SK-N-SH treated with all-trans-retinoic acid at 6 μM for 48 hours (cell line): ENCODE data around the gene SEC11A.

Experiments used
- ARNTL ChIP-seq: fragments of 450-650 bp; formaldehyde crosslinking; IDR thresholded peaks from 2 replicates; pipeline ENCODE4 v1.5.0; 2020; ENCODE audit warnings: low read depth, mild to moderate bottlenecking, moderate library complexity, borderline replicate concordance
- CSDC2 ChIP-seq: fragments of 250-450 bp; sonication (Bioruptor Pico); IDR thresholded peaks from 2 replicates; pipeline ENCODE4 v1.5.0; 2020; ENCODE audit warnings: mild to moderate bottlenecking, moderate library complexity
- ISL1 ChIP-seq: fragments of 250-450 bp; sonication (Bioruptor Pico); IDR thresholded peaks from 2 replicates; pipeline ENCODE4 v2.1.2; 2022; ENCODE audit warnings: mild to moderate bottlenecking, moderate library complexity
- OSR1 ChIP-seq: fragments of 250-450 bp; sonication (Bioruptor Pico); IDR thresholded peaks from 2 replicates; pipeline ENCODE4 v1.8.0; 2022; ENCODE audit warnings: moderate library complexity, mild to moderate bottlenecking, inconsistent platforms
- PATZ1 ChIP-seq: fragments of 250-450 bp; sonication (Bioruptor Pico); IDR thresholded peaks from 2 replicates; pipeline ENCODE4 v1.8.0; 2020; ENCODE audit warnings: mild to moderate bottlenecking, moderate library complexity, borderline replicate concordance
- PPARA ChIP-seq: fragments of 250-450 bp; sonication (Bioruptor Pico); IDR thresholded peaks from 2 replicates; pipeline ENCODE4 v1.5.0; 2020; ENCODE audit warnings: mild to moderate bottlenecking, borderline replicate concordance
- TCF4 ChIP-seq: fragments of 250-450 bp; sonication (Bioruptor Pico); IDR thresholded peaks from 2 replicates; pipeline ENCODE4 v1.8.0; 2021; ENCODE audit warnings: mild to moderate bottlenecking, moderate library complexity, borderline replicate concordance
- TOX ChIP-seq: fragments of 250-450 bp; sonication (Bioruptor Pico); IDR thresholded peaks from 2 replicates; pipeline ENCODE4 v1.8.0; 2021; ENCODE audit warnings: mild to moderate bottlenecking, moderate library complexity, borderline replicate concordance
- ZFP30 ChIP-seq: fragments of 450-650 bp; formaldehyde crosslinking; IDR thresholded peaks from 2 replicates; pipeline ENCODE4 v1.5.0; 2022; ENCODE audit warnings: mild to moderate bottlenecking, moderate library complexity
- TF ChIP-seq, protein P1 (sequence below): fragments of 250-450 bp; sonication (Bioruptor Pico); IDR thresholded peaks from 2 replicates; pipeline ENCODE4 v1.5.0; 2020; ENCODE audit warnings: mild to moderate bottlenecking, moderate library complexity
- TF ChIP-seq, protein P2 (sequence below): fragments of 250-450 bp; sonication (Bioruptor Pico); IDR thresholded peaks from 2 replicates; pipeline ENCODE4 v1.5.1; 2020; ENCODE audit warnings: low read depth, mild to moderate bottlenecking, moderate library complexity

DNA sequence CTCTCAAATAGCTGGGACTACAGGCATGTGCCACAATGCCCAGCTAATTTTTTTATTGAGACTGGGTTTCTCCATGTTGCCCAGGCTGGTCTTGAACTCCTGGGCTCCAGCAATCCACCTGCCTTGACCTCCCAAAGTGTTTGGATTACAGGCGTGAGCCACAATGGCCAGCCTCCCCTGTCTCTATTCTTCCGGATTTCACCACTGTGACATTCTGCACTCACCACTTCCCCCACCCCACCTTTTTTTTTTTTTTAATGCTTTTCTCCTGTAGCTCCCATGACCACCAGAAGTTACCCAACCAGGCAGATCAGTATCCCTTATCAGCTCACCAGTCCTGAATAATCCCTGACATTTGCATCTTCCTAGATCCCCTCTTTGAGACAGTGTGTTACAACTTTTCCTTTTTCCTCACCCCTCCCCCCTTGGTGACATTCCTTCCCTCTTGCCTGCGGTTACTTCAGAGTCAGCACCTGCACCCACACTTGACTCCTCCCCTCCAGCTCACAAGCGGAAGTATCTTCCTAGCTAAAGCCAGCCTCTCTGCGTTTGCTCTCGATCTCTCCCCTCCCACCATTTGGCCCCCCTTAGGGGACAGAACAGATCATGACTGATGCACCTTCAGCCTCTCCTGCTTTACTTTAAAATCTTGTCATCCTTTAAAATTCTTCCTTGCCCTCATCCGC lies 19.0 kb upstream of the SEC11A start:
- TF ChIP-seq TOX (CRISPR knock-in tag) (no peak), TCF4 (CRISPR knock-in tag) (no peak), ZFP30 (CRISPR knock-in tag) (no peak), ARNTL (no peak), ISL1 (CRISPR knock-in tag) (no peak), CSDC2 (CRISPR knock-in tag) (no peak), OSR1 (CRISPR knock-in tag) (no peak), PPARA (CRISPR knock-in tag) (no peak), PATZ1 (CRISPR knock-in tag) (no peak)
- TF ChIP-seq, protein P1, sequence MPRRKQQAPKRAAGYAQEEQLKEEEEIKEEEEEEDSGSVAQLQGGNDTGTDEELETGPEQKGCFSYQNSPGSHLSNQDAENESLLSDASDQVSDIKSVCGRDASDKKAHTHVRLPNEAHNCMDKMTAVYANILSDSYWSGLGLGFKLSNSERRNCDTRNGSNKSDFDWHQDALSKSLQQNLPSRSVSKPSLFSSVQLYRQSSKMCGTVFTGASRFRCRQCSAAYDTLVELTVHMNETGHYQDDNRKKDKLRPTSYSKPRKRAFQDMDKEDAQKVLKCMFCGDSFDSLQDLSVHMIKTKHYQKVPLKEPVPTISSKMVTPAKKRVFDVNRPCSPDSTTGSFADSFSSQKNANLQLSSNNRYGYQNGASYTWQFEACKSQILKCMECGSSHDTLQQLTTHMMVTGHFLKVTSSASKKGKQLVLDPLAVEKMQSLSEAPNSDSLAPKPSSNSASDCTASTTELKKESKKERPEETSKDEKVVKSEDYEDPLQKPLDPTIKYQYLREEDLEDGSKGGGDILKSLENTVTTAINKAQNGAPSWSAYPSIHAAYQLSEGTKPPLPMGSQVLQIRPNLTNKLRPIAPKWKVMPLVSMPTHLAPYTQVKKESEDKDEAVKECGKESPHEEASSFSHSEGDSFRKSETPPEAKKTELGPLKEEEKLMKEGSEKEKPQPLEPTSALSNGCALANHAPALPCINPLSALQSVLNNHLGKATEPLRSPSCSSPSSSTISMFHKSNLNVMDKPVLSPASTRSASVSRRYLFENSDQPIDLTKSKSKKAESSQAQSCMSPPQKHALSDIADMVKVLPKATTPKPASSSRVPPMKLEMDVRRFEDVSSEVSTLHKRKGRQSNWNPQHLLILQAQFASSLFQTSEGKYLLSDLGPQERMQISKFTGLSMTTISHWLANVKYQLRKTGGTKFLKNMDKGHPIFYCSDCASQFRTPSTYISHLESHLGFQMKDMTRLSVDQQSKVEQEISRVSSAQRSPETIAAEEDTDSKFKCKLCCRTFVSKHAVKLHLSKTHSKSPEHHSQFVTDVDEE (CRISPR knock-in tag), result no peak
- TF ChIP-seq, protein P2, sequence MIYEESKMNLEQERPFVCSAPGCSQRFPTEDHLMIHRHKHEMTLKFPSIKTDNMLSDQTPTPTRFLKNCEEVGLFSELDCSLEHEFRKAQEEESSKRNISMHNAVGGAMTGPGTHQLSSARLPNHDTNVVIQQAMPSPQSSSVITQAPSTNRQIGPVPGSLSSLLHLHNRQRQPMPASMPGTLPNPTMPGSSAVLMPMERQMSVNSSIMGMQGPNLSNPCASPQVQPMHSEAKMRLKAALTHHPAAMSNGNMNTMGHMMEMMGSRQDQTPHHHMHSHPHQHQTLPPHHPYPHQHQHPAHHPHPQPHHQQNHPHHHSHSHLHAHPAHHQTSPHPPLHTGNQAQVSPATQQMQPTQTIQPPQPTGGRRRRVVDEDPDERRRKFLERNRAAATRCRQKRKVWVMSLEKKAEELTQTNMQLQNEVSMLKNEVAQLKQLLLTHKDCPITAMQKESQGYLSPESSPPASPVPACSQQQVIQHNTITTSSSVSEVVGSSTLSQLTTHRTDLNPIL (CRISPR knock-in tag), result no peak
